ENCODE data around the gene FAM234B. TPM values are rescaled to one million over a fixed set of nuclear protein-coding genes. Genes with fewer than 3 reads are reported as not detected.
A peak's percentile ranks its signal among the peaks of the same experiment; 100 is the strongest.

FAM234B gene
- total RNA-seq (1 to 10 TPM; 2.1 to 4.0 (median 2.5) TPM), polyA plus RNA-seq (1 to 10 TPM in 2 of 3 donors, under 1 TPM in 1; 0.89 to 1.9 (median 1.8) TPM)
- long read RNA-seq, donor 1: 0 reads
- long read RNA-seq, donor 2, full-length matches to known transcripts: 1 of 2 reads
- long read RNA-seq, donor 2, partial matches to known transcripts: 0 of 2 reads
- long read RNA-seq, donor 2, other reads (novel, unspliced or antisense): 1 of 2 reads

GRCh38 chr12:13044002-13044905, at the start of gene FAM234B:
Gene FAM234B (plus strand): TSS chr12:13044381. CDS start chr12:13044404, 23 bp downstream.
- peak within 1 kb of the TSS; percentile 100 for H3K4me3 ChIP-seq
- intact Hi-C loops (cut with DNase I): loop anchor here (5.0 to 10.0 kb wide), 2 partner anchors 42 to 129 kb away; partner anchors contain the start of gene HEBP1 (in 2 of the 2)
- WGBS, 3 donors: 1 to 3% (median 1%) methylated on average over 57 to 74 of the region's 74 CpGs
- DNase-seq (peak; percentile 87 to 90), ATAC-seq (peak; percentile 94 to 100 (median 98))
- H3K27me3 ChIP-seq (ENCODE audit: insufficient read depth in 3 of 3, low read length in 2 of 3): no peaks in the 10 kb centered on the region
- peak within 1 kb of the TSS; percentile 72 for H3K27ac ChIP-seq
- H3K36me3 ChIP-seq (ENCODE audit: insufficient read depth in 1 of 2, low read depth in 1 of 2): no peaks in the 10 kb centered on the region
- TF ChIP-seq CTCF (IDR thresholded peaks at IDR 0.05): peak; percentile 15
- no peaks in the 10 kb centered on the region for H3K9me3 ChIP-seq
- peaks cover 3% of the 10 kb centered on the region for H3K4me1 ChIP-seq

- Histone ChIP-seq H3K27ac (no peak overlapping the region), H3K36me3 (ENCODE audit: insufficient read depth in 1 of 2, low read depth in 1 of 2) (peaks cover 0 to 4% of the 10 kb centered on the region in 2 donors), H3K4me1 (peaks cover 15% of the 10 kb centered on the region), H3K9me3 (no peaks in the 10 kb centered on the region), H3K27me3 (ENCODE audit: insufficient read depth in 3 of 3, low read length in 2 of 3) (no peaks in the 10 kb centered on the region), H3K4me3 (no peak overlapping the region)
- no peak for TF ChIP-seq CTCF (IDR thresholded peaks at IDR 0.05)
- DNase-seq (no peak), ATAC-seq (no peak)
- 96 to 98% (median 97%) methylated on average over 3 of the region's 3 CpGs for WGBS, 3 donors
- intact Hi-C loops (cut with DNase I): no loop called here
Observed at GRCh38 chr12:12995088-12995487, 49.1 kb upstream of the FAM234B start.

GRCh38 chr12:12996209-12996608, 48.0 kb upstream of the FAM234B start:
- DNase-seq: no peak
- no peak overlapping the region for H3K4me3 ChIP-seq
- intact Hi-C loops (cut with DNase I): no loop called here
- H3K27me3 ChIP-seq (ENCODE audit: insufficient read depth in 3 of 3, low read length in 2 of 3): no peaks in the 10 kb centered on the region
- H3K4me1 ChIP-seq: peaks cover 15% of the 10 kb centered on the region
- 57 to 74% (median 64%) methylated on average over 3 of the region's 3 CpGs for WGBS, 3 donors
- TF ChIP-seq CTCF (IDR thresholded peaks at IDR 0.05): no peak
- peaks cover 0 to 4% of the 10 kb centered on the region in 2 donors for H3K36me3 ChIP-seq (ENCODE audit: insufficient read depth in 1 of 2, low read depth in 1 of 2)
- H3K9me3 ChIP-seq: no peaks in the 10 kb centered on the region
- no peak overlapping the region for H3K27ac ChIP-seq
- ATAC-seq: no peak

GRCh38 chr12:12997156-12997555, 47.0 kb upstream of the FAM234B start:
- ATAC-seq (no peak), DNase-seq (no peak)
- no peak overlapping the region for H3K27ac ChIP-seq
- peaks cover 0 to 4% of the 10 kb centered on the region in 2 donors for H3K36me3 ChIP-seq (ENCODE audit: insufficient read depth in 1 of 2, low read depth in 1 of 2)
- peaks cover 15% of the 10 kb centered on the region for H3K4me1 ChIP-seq
- 67 to 72% (median 70%) methylated on average over 3 of the region's 3 CpGs for WGBS, 3 donors
- intact Hi-C loops (cut with DNase I): no loop called here
- H3K27me3 ChIP-seq (ENCODE audit: insufficient read depth in 3 of 3, low read length in 2 of 3): no peaks in the 10 kb centered on the region
- no peaks in the 10 kb centered on the region for H3K9me3 ChIP-seq
- no peak overlapping the region for H3K4me3 ChIP-seq
- no peak for TF ChIP-seq CTCF (IDR thresholded peaks at IDR 0.05)
